ENCODE measurements around the gene CDKN2AIP.

CDKN2AIP gene

GRCh38 chr4:183444214-183445096 lies at the start of gene CDKN2AIP:
Gene CDKN2AIP (plus strand): TSS chr4:183444636. CDS start chr4:183444798, 162 bp downstream.
- DNase-seq (ENCODE audit: extremely low read depth, low read depth) = peak; percentile 88
- TF ChIP-seq CTCF (IDR thresholded peaks at IDR 0.05; ENCODE audit: low read depth, low read length) = no peak; the same call in 1 of the 2 replicates

GRCh38 chr4:183395395-183395794 lies 49.0 kb upstream of the CDKN2AIP start:
- DNase-seq (ENCODE audit: extremely low read depth, low read depth) = no peak
- no peak for TF ChIP-seq CTCF (IDR thresholded peaks at IDR 0.05; ENCODE audit: low read depth, low read length)

GRCh38 chr4:183396227-183396637 lies 48.2 kb upstream of the CDKN2AIP start:
- TF ChIP-seq CTCF (IDR thresholded peaks at IDR 0.05; ENCODE audit: low read depth, low read length) = no peak
- DNase-seq (ENCODE audit: extremely low read depth, low read depth) = no peak

GRCh38 chr4:183397741-183398297 lies 46.6 kb upstream of the CDKN2AIP start:
- no peak for DNase-seq (ENCODE audit: extremely low read depth, low read depth)
- no peak for TF ChIP-seq CTCF (IDR thresholded peaks at IDR 0.05; ENCODE audit: low read depth, low read length)

GRCh38 chr4:183398298-183399125 lies 45.9 kb upstream of the CDKN2AIP start:
- TF ChIP-seq CTCF (IDR thresholded peaks at IDR 0.05; ENCODE audit: low read depth, low read length) = peak; percentile 68
- DNase-seq (ENCODE audit: extremely low read depth, low read depth) = peak; percentile 59

GRCh38 chr4:183399126-183399522 lies 45.3 kb upstream of the CDKN2AIP start:
- no peak for DNase-seq (ENCODE audit: extremely low read depth, low read depth)
- no peak; the same call in 1 of the 2 replicates for TF ChIP-seq CTCF (IDR thresholded peaks at IDR 0.05; ENCODE audit: low read depth, low read length)

All from AG09319 (cell line).